Stomach (tissue), 9 donors: Measurements from ENCODE around the gene WBP1. TPM values are rescaled to one million over a fixed set of nuclear protein-coding genes. Genes with fewer than 3 reads are reported as not detected.

Experiments used
- DNase-seq, 2 donors: peaks; one replicate each; pipeline versions ENCODE4 v3.0.0 to v3.0.0-alpha.2; 2013 to 2019
- H3K27ac ChIP-seq, 5 donors: fragments of 200-600 bp in 4 of 5; sonication (generic) in 4 of 5; one replicate each; pipeline ENCODE4 v1.5.1; 2013 to 2019; ENCODE audit warnings: mild to moderate bottlenecking in 1 of 5, moderate library complexity in 1 of 5
- H3K27me3 ChIP-seq, 3 donors: fragments of 200-600 bp; sonication (generic); one replicate each; pipeline ENCODE4 v1.5.1; 2017 to 2019; ENCODE audit warnings: mixed run types in 1 of 3
- H3K36me3 ChIP-seq, 4 donors: fragments of 200-600 bp; sonication (generic); 1 replicate in 3 of 4; 2 replicates in 1 of 4; pipeline ENCODE4 v1.5.1; 2016 to 2019
- H3K4me1 ChIP-seq, 4 donors: fragments of 200-600 bp; sonication (generic); one replicate each; pipeline ENCODE4 v1.5.1; 2016 to 2019
- H3K4me3 ChIP-seq, 4 donors: fragments of 200-600 bp; sonication (generic) in 3 of 4; one replicate each; pipeline ENCODE4 v1.5.1; 2016 to 2019; ENCODE audit warnings: mild to moderate bottlenecking in 1 of 4
- H3K9me3 ChIP-seq, 4 donors: fragments of 200-600 bp; sonication (generic); one replicate each; pipeline ENCODE4 v1.5.1; 2016 to 2019
- CTCF ChIP-seq, 7 experiments: fragments of 450-650 bp in 4 of 7; fragments of 200-600 bp in 3 of 7; sonication (generic) in 3 of 7; IDR thresholded peaks; one replicate each; pipeline ENCODE4 v1.5.1; 2016 to 2019; ENCODE audit warnings: antibody characterized with exemption in 7 of 7, control low read depth in 2 of 7, mild to moderate bottlenecking in 1 of 7
- EP300 ChIP-seq: sonication (generic); formaldehyde crosslinking; IDR thresholded peaks from one replicate; pipeline ENCODE4 v1.6.1; 2017; ENCODE audit warnings: antibody characterized with exemption
- POLR2A ChIP-seq, 4 donors: fragments of 450-650 bp; IDR thresholded peaks; one replicate each; pipeline ENCODE4 v1.6.1; 2016; ENCODE audit warnings: antibody characterized with exemption in 4 of 4, control low read depth in 2 of 4, mild to moderate bottlenecking in 1 of 4, moderate library complexity in 1 of 4
- POLR2AphosphoS5 ChIP-seq, 3 donors: sonication (generic); formaldehyde crosslinking; IDR thresholded peaks; one replicate each; pipeline ENCODE4 v1.6.1; 2016; ENCODE audit warnings: antibody characterized with exemption in 3 of 3
- WGBS, 5 donors: extraction: QIAGEN DNeasy Blood & Tissue Kit in 3 of 5; methylation state at CpG; one replicate each; pipeline versions ENCODE4 v1.1.5 to v1.1.7; 2013 to 2018; 5-methylcytosine and 5-hydroxymethylcytosine counted together
- intact Hi-C: fragments of 100-400 bp; cut with DNase I; formaldehyde crosslinking; loops from one replicate; pipeline ENCODE4 v1.15.1; 2023; ENCODE audit warnings: low total_unique reads
- polyA plus RNA-seq, 3 donors: library from polyadenylated mRNA; stranded (reverse); fragments of 200-250 nt; gene quantifications; one replicate each; pipeline ENCODE4 v1.2.3, GENCODE V29; 2013
- total RNA-seq, 5 donors: library from RNA; depleted of rRNA; stranded (reverse); fragments of >200 nt; gene quantifications; one replicate each; pipeline versions ENCODE4 v1.1.0 to v1.2.3, GENCODE V29; 2014 to 2016
- donor health status: healthy with polysubstance abuse.
- donor health status: Bipolar disorder and iron deficiency.
- donor health status: healthy.

Gene WBP1
- total and polyA plus RNA-seq, 8 donors: 1.8 to 82.4 (median 49.3) TPM

- Histone ChIP-seq H3K36me3 (peaks cover 43 to 60% (median 59%) of the 10 kb centered on the region in 4 donors), H3K4me1 (peaks cover 12 to 15% (median 14%) of the 10 kb centered on the region in 4 donors), H3K9me3 (no peaks in the 10 kb centered on the region), H3K4me3 (no peak overlapping the region), H3K27ac (no peak overlapping the region), H3K27me3 (peaks cover 0 to 20% (median 13%) of the 10 kb centered on the region in 3 donors)
- no peak for TF ChIP-seq POLR2A (IDR thresholded peaks at IDR 0.05)
- TF ChIP-seq EP300: no peak
- no peak for TF ChIP-seq POLR2AphosphoS5 (IDR thresholded peaks at IDR 0.05)
- TF ChIP-seq CTCF (IDR thresholded peaks at IDR 0.05): no peak
- WGBS, 5 donors: 90 to 97% (median 93%) methylated on average over 3 of the region's 3 CpGs
- no peak for DNase-seq
- intact Hi-C loops: no loop called here
These were observed 35.3 kb downstream of the WBP1 start for GRCh38 chr2:74493546-74493945.

GRCh38 chr2:74495440-74495839 is 37.2 kb downstream of the WBP1 start:
- TF ChIP-seq POLR2A (IDR thresholded peaks at IDR 0.05) (no peak), EP300 (no peak), POLR2AphosphoS5 (IDR thresholded peaks at IDR 0.05) (no peak), CTCF (IDR thresholded peaks at IDR 0.05) (no peak)
- Histone ChIP-seq H3K27me3 (peaks cover 0 to 39% (median 30%) of the 10 kb centered on the region in 3 donors), H3K36me3 (peaks cover 36 to 42% (median 41%) of the 10 kb centered on the region in 4 donors), H3K4me1 (peaks cover 25 to 31% (median 29%) of the 10 kb centered on the region in 4 donors), H3K27ac (no peak overlapping the region), H3K9me3 (no peaks in the 10 kb centered on the region), H3K4me3 (no peak overlapping the region)
- intact Hi-C loops: no loop called here
- 81 to 100% (median 94%) methylated on average over 1 of the region's 1 CpG for WGBS, 5 donors
- no peak for DNase-seq

- intact Hi-C loops: no loop called here
- Histone ChIP-seq H3K4me3 (peak overlapping the region in 3 of 4 donors; percentile 40 to 56 (median 42)), H3K9me3 (no peaks in the 10 kb centered on the region), H3K4me1 (peaks cover 29 to 39% (median 39%) of the 10 kb centered on the region in 4 donors), H3K27me3 (peaks cover 0 to 56% (median 30%) of the 10 kb centered on the region in 3 donors), H3K27ac (peak overlapping the region in 2 of 5 donors; percentile 45 to 51), H3K36me3 (peaks cover 19 to 25% (median 23%) of the 10 kb centered on the region in 4 donors)
- TF ChIP-seq POLR2AphosphoS5 (IDR thresholded peaks at IDR 0.05) (no peak), POLR2A (IDR thresholded peaks at IDR 0.05) (no peak), CTCF (IDR thresholded peaks at IDR 0.05) (no peak), EP300 (no peak)
- WGBS, 5 donors: 57 to 66% (median 63%) methylated on average over 18 to 19 of the region's 19 CpGs
- no peak for DNase-seq
These were observed 38.9 kb downstream of the WBP1 start for GRCh38 chr2:74496997-74497776.

GRCh38 chr2:74497777-74498499 is 39.7 kb downstream of the WBP1 start:
- no peaks in the 10 kb centered on the region for H3K9me3 ChIP-seq
- H3K4me1 ChIP-seq: peaks cover 35 to 47% (median 46%) of the 10 kb centered on the region in 4 donors
- peaks cover 0 to 64% (median 30%) of the 10 kb centered on the region in 3 donors for H3K27me3 ChIP-seq
- peaks cover 11 to 17% (median 16%) of the 10 kb centered on the region in 4 donors for H3K36me3 ChIP-seq
- WGBS, 5 donors: 1 to 5% (median 4%) methylated on average over 36 to 61 of the region's 61 CpGs
- peak; percentile 34 to 61 for DNase-seq
- intact Hi-C loops: no loop called here
- peak overlapping the region in 2 of 5 donors; percentile 45 to 51 for H3K27ac ChIP-seq
- peak overlapping the region; percentile 26 to 56 (median 41) for H3K4me3 ChIP-seq
- peak in 1 of 3 donors; percentile 50 for TF ChIP-seq POLR2AphosphoS5 (IDR thresholded peaks at IDR 0.05)
- TF ChIP-seq POLR2A (IDR thresholded peaks at IDR 0.05): no peak
